Peyer's patch (tissue), 4 donors: ENCODE data around the gene PELI1.

Experiments
- CTCF ChIP-seq, 6 experiments: fragments of 450-650 bp in 4 of 6; fragments of 200-600 bp in 2 of 6; sonication (generic) in 1 of 6; IDR thresholded peaks; one replicate each; pipeline ENCODE4 v1.5.1; 2017 to 2019; ENCODE audit warnings: antibody characterized with exemption in 6 of 6, mild to moderate bottlenecking in 3 of 6, moderate library complexity in 1 of 6
- POLR2A ChIP-seq, 2 donors: fragments of 450-650 bp; IDR thresholded peaks; one replicate each; pipeline ENCODE4 v1.5.1; 2017; ENCODE audit warnings: antibody characterized with exemption in 2 of 2, mild to moderate bottlenecking in 2 of 2, moderate library complexity in 2 of 2

DNA sequence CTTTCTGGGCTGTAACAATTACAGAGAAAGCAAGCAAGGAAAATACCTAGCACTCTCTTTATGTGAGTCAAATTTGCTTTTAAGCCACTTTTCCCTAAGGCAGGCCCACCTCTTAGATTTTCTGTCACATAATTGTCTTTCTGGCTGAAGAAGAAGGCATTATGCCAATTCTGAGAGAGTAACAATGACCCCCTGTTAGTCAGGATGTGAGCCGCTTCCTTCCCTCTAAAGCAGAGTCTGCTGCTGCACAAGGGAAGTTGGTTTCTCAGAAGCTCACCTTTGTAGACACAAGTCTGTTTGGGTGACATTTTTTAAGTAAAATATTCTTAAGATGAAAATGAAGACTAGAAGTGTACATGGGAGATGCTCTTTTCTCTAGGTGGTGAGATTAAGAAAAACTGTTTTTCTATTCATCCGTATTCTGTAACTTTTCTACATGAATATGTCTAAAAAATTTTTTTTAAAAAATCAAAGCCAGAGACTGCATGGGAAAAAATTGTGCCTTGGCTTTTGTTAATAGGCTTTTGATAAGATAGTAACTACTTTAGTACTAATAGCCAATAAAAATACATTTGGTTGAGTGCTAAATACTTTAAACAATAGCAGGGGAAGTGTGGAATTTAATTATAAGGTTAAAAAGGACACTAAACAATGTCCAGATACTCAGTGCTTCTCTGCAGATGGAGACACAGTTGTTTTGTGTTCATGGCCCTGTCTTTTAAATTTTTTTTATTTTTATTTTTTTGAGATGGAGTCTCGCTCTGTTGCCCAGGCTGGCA is 91.6 kb downstream of the PELI1 start:
- TF ChIP-seq POLR2A (IDR thresholded peaks at IDR 0.05) (no peak), CTCF (IDR thresholded peaks at IDR 0.05) (no peak)
